Fibroblast of gingiva (primary cell): ENCODE measurements around the gene SRRM3.
"Not testable (repeated sequence)": the region's sequence is repeated elsewhere in the genome, so short reads cannot be mapped to it uniquely, and the experiment has no call there.

Source experiments
- DNase-seq: peaks from one replicate; pipeline ENCODE4 v3.0.0-alpha.2; 2011; ENCODE audit warnings: low read depth

The SRRM3 gene

DNA sequence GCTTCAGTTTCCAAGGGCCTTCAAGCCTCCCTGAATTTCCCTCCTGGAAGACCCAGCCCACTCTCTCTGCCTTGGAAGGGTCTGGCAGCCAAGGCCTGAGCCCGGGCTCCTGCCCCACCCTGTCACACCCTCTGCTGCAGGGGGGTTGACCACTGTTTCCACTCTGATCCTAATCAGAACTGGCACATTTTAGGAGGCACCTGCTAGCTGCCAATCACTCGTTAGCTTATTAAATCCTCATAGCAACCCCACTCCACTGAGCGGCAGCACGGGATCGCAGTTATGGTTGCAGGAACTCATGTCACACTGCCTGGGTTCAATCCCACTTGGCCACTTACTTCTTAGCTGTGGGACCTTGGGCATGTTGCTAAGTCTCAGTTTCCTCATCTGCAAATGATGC lies 113.7 kb downstream of the SRRM3 start:
- DNase-seq, result no peak

DNA sequence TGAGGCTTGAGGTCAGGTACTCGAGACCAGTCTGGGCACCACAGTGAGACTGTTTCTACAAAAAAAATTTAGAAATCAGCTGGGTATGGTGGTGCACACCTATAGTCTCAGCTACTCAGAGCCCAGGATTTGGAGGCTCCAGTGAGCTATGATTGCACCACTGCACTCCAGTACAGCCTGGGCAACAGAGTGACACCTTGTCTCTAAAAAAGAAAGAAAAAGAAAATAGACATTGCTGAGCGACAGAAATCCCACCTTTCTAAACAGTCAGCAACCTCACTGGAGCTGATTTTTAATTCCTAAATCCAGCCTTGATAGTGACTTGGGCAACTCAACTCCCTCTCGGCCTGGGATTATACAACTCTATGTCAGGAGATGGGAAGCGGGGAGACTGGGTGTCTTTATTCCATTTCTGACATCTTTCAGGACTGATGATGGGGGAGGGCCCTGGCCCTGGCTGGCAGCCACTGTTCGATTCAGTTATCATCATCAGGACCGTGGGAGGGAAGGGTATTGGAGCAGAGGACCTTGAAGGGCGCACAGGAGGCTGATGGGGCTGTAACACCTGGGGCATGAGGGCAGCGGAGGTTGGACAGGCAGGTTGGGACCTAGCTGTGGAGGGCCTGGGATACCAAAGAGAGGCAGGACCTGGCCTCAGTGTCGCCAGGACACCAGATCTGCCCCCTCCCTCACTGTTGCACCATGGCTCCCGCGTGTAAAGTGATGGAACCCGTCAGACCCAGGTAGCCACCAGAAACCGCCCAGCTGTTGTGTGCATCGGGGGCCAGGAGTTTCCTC lies 115.5 kb downstream of the SRRM3 start:
- DNase-seq, result no peak

DNA sequence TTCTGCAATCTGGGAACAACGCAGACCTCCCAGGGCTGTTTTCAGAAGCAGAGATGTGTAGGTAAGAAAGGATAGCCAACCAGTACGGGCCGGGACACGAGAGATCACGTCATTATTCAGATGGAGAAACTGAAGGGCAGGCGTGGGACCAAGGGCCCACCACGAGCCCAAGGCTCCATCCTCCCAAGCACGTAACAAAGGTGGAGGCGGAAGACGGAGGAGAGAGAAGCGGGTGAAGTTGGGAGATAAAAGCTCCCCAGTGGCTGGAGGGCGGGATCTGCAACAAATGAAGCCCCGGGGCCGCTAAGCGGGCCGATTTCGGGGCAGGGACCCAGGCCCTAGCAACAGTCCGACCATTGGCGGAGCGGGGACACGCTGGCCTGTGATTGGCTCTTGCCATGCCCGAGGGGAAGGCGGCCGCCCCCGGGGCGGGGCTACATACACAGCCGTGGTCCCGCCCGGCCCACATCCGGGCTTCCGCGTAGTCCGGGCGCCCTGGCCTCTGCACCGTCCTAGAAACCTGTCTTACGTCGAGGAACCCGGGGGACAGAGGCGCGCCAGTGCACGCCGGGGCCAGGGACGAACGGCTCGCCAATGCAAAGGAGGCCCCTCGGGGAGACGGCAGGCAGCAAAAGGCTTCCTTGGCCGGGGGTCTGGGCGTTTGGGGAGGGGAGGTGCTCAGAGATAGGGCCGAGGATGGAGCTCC lies 116.2 kb downstream of the SRRM3 start:
- DNase-seq, result peak; percentile 97

GRCh38 chr7:76318488-76319353 lies 117.0 kb downstream of the SRRM3 start:
- peak; percentile 97 for DNase-seq

DNA sequence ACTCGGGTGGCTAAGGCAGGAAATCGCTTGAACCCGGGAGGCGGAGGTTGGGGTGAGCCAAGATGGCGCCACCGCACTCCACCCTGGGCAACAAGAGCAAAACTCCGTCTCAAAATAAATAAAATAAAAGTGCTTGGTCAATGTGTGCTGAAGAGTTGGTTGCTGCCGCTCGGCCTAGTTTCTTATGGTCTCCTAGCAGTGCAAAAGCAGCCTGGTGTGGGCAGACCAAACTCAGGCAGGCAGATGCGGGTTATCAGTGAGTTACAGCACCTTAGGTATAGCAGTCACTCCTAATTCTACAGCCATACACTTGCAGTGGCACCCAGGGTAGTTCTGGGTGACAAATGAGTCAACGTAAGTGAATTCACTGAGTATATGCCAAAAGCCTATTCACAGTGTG lies 123.4 kb downstream of the SRRM3 start:
- no peak for DNase-seq

GRCh38 chr7:76325811-76326210 lies 124.1 kb downstream of the SRRM3 start:
- no peak for DNase-seq

GRCh38 chr7:76326646-76327233 lies 125.0 kb downstream of the SRRM3 start:
- peak; percentile 65 for DNase-seq

DNA sequence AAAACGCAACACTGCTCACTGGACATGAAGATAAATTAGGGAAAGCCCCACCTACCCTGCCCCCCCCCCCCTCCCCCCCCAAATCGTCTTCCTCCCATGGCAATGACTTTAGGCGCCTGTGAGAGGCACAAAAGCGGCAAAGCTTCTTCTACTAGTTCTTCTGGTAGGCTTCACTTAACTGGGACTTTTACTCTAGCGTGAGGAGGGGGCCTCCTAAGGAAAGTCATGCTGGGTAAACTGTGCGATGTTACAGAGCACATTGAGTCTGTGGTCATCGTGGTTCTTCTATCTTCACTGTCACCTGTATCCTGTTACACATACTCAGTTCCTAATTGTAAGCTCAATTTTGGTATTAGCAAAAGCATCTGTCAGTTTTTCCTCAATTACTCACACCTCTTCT lies 125.9 kb downstream of the SRRM3 start:
- DNase-seq, result no peak

GRCh38 chr7:76328389-76328788 lies 126.7 kb downstream of the SRRM3 start:
- DNase-seq, result no peak

GRCh38 chr7:76329479-76329878 lies 127.8 kb downstream of the SRRM3 start:
- no peak for DNase-seq

DNA sequence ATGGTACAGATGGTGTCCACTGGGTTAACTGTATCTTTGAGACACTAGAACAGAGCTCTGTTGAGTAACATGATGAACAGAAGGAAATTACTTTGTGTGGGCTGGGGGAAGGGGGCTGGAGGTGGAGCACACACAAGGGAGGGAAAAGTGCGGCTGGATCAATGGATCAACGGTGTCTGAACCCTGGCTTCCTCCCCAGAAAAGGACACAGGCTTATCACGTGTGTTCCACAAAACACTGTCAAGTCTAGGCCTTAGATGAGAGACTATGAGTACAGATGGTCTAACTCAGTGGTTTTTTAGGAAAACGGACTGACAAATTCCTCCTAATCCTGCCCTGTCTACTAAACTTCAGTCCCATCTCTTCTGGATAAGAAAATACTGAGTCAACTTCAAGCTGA lies 128.6 kb downstream of the SRRM3 start:
- no peak for DNase-seq

DNA sequence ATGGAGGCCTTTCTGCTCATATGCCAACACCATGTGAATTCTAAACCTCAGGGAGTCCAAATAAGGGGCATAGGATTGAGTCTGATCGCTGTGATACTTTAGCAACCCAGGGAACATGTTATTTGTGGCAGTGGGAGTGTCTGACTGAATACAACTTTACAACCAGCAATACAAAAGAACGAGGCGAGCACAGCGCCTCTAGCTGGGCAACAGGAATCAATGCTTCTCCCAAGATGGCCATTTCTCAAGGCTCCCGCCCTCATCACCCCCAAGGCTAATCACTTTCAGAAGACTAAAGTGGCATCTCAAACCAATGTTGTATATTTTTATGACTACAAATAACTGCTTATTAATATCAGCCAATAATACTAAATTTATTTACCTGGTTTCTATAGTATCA lies 129.0 kb downstream of the SRRM3 start:
- DNase-seq, result no peak

GRCh38 chr7:76332078-76332477 lies 130.4 kb downstream of the SRRM3 start:
- no peak for DNase-seq

DNA sequence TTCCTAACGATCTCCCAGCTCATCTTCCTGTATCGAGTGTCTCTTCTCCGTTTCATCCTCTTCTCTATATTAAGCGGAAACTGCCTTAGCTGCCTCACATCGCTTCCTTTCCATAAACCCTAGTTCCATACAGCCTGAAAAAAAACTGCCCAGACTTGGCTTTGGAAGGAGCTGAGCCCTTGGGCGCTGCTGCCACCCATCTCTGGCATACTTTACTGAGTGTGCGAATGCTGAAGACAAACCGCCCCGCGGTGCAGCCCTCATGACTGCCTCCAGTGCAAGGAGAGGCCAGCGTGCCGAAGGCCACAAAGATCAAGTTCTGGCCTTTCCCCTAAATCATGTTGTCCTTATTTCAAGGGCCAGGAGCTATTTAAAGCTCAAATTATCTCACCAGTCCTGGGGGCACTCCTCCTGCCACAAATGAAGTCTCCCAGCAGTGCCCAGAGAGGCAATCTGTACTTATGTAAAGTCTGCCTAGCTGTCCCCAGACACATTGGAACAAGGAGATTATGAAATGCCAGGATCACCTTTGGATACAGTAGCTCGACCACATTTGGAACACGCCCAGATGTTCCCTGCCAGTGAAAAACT lies 131.9 kb downstream of the SRRM3 start:
- DNase-seq, result peak; percentile 49

GRCh38 chr7:76334320-76334967 lies 132.7 kb downstream of the SRRM3 start:
- no peak for DNase-seq

- DNase-seq, result not testable (repeated sequence)
Measured at GRCh38 chr7:76335417-76335816, 133.7 kb downstream of the SRRM3 start.

- DNase-seq, result no peak
Measured at GRCh38 chr7:76336094-76336493, 134.4 kb downstream of the SRRM3 start.
